AG04450 (cell line): ENCODE results near the gene ESR1. TPM values are rescaled to one million over a fixed set of nuclear protein-coding genes. Genes with fewer than 3 reads are reported as not detected.
A peak's percentile ranks its signal among the peaks of the same experiment; 100 is the strongest.

ENCODE experiments used
- CTCF ChIA-PET: fragments of 300-600, 350-600 bp; formaldehyde crosslinking; extraction: SDS; loops from one replicate; lab custom pipeline; 2022; ENCODE audit warnings: antibody characterized with exemption, inconsistent platforms; lab: Charles Lee
- POLR2A ChIA-PET: fragments of 350-600 bp; formaldehyde crosslinking; extraction: SDS; loops from one replicate; lab custom pipeline; 2021; ENCODE audit warnings: antibody characterized with exemption, inconsistent platforms; lab: Yijun Ruan, JAX
- DNase-seq: peaks from one replicate; pipeline ENCODE4 v3.0.0-alpha.2; 2011; ENCODE audit warnings: low read depth, low spot score
- H3K27ac ChIP-seq: one replicate; pipeline ENCODE4 v1.5.1; 2012; ENCODE audit warnings: low read depth, low read length, control low read depth
- H3K27me3 ChIP-seq: one replicate; pipeline ENCODE4 v1.6.0; 2012; ENCODE audit warnings: low read length; ENCODE audit not compliant: control insufficient read depth, insufficient read depth
- H3K4me3 ChIP-seq: 2 replicates; pipeline ENCODE4 v1.5.1; 2011; ENCODE audit warnings: mild to moderate bottlenecking, low read depth, low read length, control low read depth
- H3K9me3 ChIP-seq: 2 replicates; pipeline ENCODE4 v1.5.1; 2012; ENCODE audit warnings: low read length; ENCODE audit not compliant: control insufficient read depth, insufficient read depth
- CTCF ChIP-seq: IDR thresholded peaks from 2 replicates; pipeline ENCODE4 v1.5.1; 2011; ENCODE audit warnings: low read depth, low read length, control low read depth, inconsistent platforms
- polyA plus RNA-seq: library from polyadenylated mRNA; depleted of rRNA; stranded (reverse); fragments of >200 nt; gene quantifications from 2 replicates; pipeline ENCODE4 v1.2.3, GENCODE V29; 2011

The ESR1 gene
- polyA plus RNA-seq, 1 experiment: 0.02 TPM

- Histone ChIP-seq H3K4me3 (no peak overlapping the region), H3K27me3 (no peaks in the 10 kb centered on the region), H3K27ac (no peak overlapping the region), H3K9me3 (no peaks in the 10 kb centered on the region)
- no peak for DNase-seq
- ChIA-PET CTCF (interaction anchor here (1.0 kb wide), 1 partner anchor 30 kb away, joined by 3 read pairs; no protein-coding TSS in a partner anchor), POLR2A (interaction anchor here (0.8 kb wide), 1 partner anchor 85 kb away, joined by 3 read pairs; no protein-coding TSS in a partner anchor)
- no peak for TF ChIP-seq CTCF
These were observed 347.3 kb downstream of the ESR1 start for GRCh38 chr6:152154559-152155356.

- Histone ChIP-seq H3K27ac (no peak overlapping the region), H3K4me3 (no peak overlapping the region)
- POLR2A ChIA-PET: no interaction called here
These were observed 348.3 kb downstream of the ESR1 start for GRCh38 chr6:152155792-152156191.

GRCh38 chr6:152160346-152160745 is 352.9 kb downstream of the ESR1 start:
- ChIA-PET POLR2A (no interaction called here), CTCF (interaction anchor here (1.1 kb wide), 1 partner anchor 10 kb away, joined by 4 read pairs; no protein-coding TSS in a partner anchor)
- TF ChIP-seq CTCF: no peak
- no peaks in the 10 kb centered on the region for H3K9me3 ChIP-seq
- no peak overlapping the region for H3K27ac ChIP-seq
- no peak overlapping the region for H3K4me3 ChIP-seq
- DNase-seq: no peak
- H3K27me3 ChIP-seq: no peaks in the 10 kb centered on the region

More at GRCh38 chr6:152155792-152156191, 348.3 kb downstream of the ESR1 start:
- Histone ChIP-seq H3K27me3 (no peaks in the 10 kb centered on the region), H3K9me3 (no peaks in the 10 kb centered on the region)
- DNase-seq: no peak
- CTCF ChIA-PET: interaction anchor here (0.6 to 1.0 kb wide), 2 partner anchors 31 to 309 kb away, joined by 3 read pairs; no protein-coding TSS in a partner anchor
- no peak for TF ChIP-seq CTCF

- H3K9me3 ChIP-seq: no peaks in the 10 kb centered on the region
- DNase-seq: peak; percentile 34
- ChIA-PET POLR2A (interaction anchor here (1.2 kb wide), 1 partner anchor 61 kb away, joined by 9 read pairs; no protein-coding TSS in a partner anchor), CTCF (no interaction called here)
- H3K27ac ChIP-seq: peak overlapping the region; percentile 23
- no peaks in the 10 kb centered on the region for H3K27me3 ChIP-seq
- no peak overlapping the region for H3K4me3 ChIP-seq
- TF ChIP-seq CTCF: no peak
These were observed 354.0 kb downstream of the ESR1 start for GRCh38 chr6:152161501-152161900.

GRCh38 chr6:152164957-152165356 is 357.5 kb downstream of the ESR1 start:
- DNase-seq: no peak
- ChIA-PET POLR2A (no interaction called here), CTCF (no interaction called here)
- TF ChIP-seq CTCF: no peak
- Histone ChIP-seq H3K4me3 (no peak overlapping the region), H3K27me3 (no peaks in the 10 kb centered on the region), H3K27ac (no peak overlapping the region), H3K9me3 (no peaks in the 10 kb centered on the region)
